ENCODE data around the gene CD37.

The CD37 gene

GRCh38 chr19:49383599-49383998 lies 48.4 kb downstream of the CD37 start:
- DNase-seq, result no peak

- DNase-seq, result peak; percentile 73
Measured at GRCh38 chr19:49387936-49388372, 52.7 kb downstream of the CD37 start, which contains the start of gene KASH5. Gene KASH5 (plus strand): TSS chr19:49388249. CDS start chr19:49390884, 2,635 bp downstream.

- DNase-seq, result no peak
Measured at GRCh38 chr19:49389406-49389805, 54.2 kb downstream of the CD37 start.

Data from right hindlimb (tissue), 1 donor.